CD14-positive monocyte (primary cell): Measurements from ENCODE around the gene PHGDH. TPM values are rescaled to one million over a fixed set of nuclear protein-coding genes. Genes with fewer than 3 reads are reported as not detected.

Source experiments
- DNase-seq, 3 donors: peaks; one replicate each; pipeline ENCODE4 v3.0.0-alpha.2; 2011 to 2022
- H2AFZ ChIP-seq: 2 replicates; pipeline ENCODE4 v1.6.0; 2012; ENCODE audit warnings: mild to moderate bottlenecking, low read depth, low read length, inconsistent platforms; ENCODE audit not compliant: insufficient read depth, poor library complexity, severe bottlenecking
- H3K27ac ChIP-seq, 2 donors: 1 replicate in 1 of 2; 2 replicates in 1 of 2; pipeline ENCODE4 v1.5.1; 2012 to 2013; ENCODE audit warnings: low read length in 2 of 2, control low read depth in 1 of 2, inconsistent platforms in 1 of 2, low read depth in 1 of 2, mild to moderate bottlenecking in 1 of 2
- H3K27me3 ChIP-seq, 2 donors: one replicate each; pipeline versions ENCODE4 v1.6.0 to v1.6.1; 2011 to 2013; ENCODE audit warnings: low read length in 2 of 2; ENCODE audit not compliant: control insufficient read depth in 2 of 2, insufficient read depth in 2 of 2
- H3K36me3 ChIP-seq, 2 donors: replicated peaks in 1 of 2; 1 replicate in 1 of 2; 2 replicates in 1 of 2; pipeline versions ENCODE4 v1.5.1 to v1.6.1; 2012 to 2013; ENCODE audit warnings: low read length in 2 of 2, control low read depth in 1 of 2, inconsistent platforms in 1 of 2, mild to moderate bottlenecking in 1 of 2; ENCODE audit not compliant: insufficient read depth in 2 of 2, control insufficient read depth in 1 of 2
- H3K4me1 ChIP-seq, 2 donors: 1 replicate in 1 of 2; 2 replicates in 1 of 2; pipeline versions ENCODE4 v1.5.1 to v1.6.1; 2012 to 2013; ENCODE audit warnings: low read length in 2 of 2, control low read depth in 1 of 2, inconsistent platforms in 1 of 2, mild to moderate bottlenecking in 1 of 2, moderate library complexity in 1 of 2; ENCODE audit not compliant: insufficient read depth in 2 of 2, control insufficient read depth in 1 of 2
- H3K4me2 ChIP-seq: replicated peaks from 2 replicates; pipeline ENCODE3; 2012; ENCODE audit warnings: low read length, moderate library complexity, mild to moderate bottlenecking; ENCODE audit not compliant: poor library complexity, severe bottlenecking; ENCODE audit errors: extremely low read depth
- H3K4me3 ChIP-seq, 3 experiments: fragments of 200-600 bp in 1 of 3; sonication (generic) in 1 of 3; replicated peaks in 1 of 3; 1 replicate in 2 of 3; 2 replicates in 1 of 3; pipeline ENCODE4 v1.5.1; 2011 to 2013; ENCODE audit warnings: low read length in 3 of 3, mild to moderate bottlenecking in 3 of 3, control low read depth in 2 of 3, low read depth in 2 of 3, inconsistent platforms in 1 of 3, moderate library complexity in 1 of 3
- H3K79me2 ChIP-seq: 2 replicates; pipeline ENCODE4 v1.6.0; 2012; ENCODE audit warnings: mild to moderate bottlenecking, control low read depth, inconsistent platforms, low read length, moderate library complexity; ENCODE audit not compliant: insufficient read depth
- H3K9ac ChIP-seq: 2 replicates; pipeline ENCODE4 v1.6.0; 2017; ENCODE audit warnings: low read length, mild to moderate bottlenecking; ENCODE audit not compliant: insufficient read depth, poor library complexity, severe bottlenecking
- H3K9me3 ChIP-seq, 2 donors: replicated peaks in 1 of 2; 1 replicate in 1 of 2; 2 replicates in 1 of 2; pipeline versions ENCODE4 v1.5.1 to v1.6.1; 2012 to 2013; ENCODE audit warnings: low read length in 2 of 2, control low read depth in 1 of 2; ENCODE audit not compliant: control insufficient read depth in 1 of 2, insufficient read depth in 1 of 2
- H4K20me1 ChIP-seq: 2 replicates; pipeline ENCODE4 v1.6.0; 2012; ENCODE audit warnings: mild to moderate bottlenecking, low read length, control low read depth, moderate library complexity; ENCODE audit not compliant: insufficient read depth
- H3K27ac Mint-ChIP-seq, 7 donors: one replicate each; pipeline ENCODE4 v1.8.0; 2020; ENCODE audit warnings: mild to moderate bottlenecking in 7 of 7, mixed read lengths in 7 of 7, moderate library complexity in 6 of 7, inconsistent platforms in 2 of 7
- H3K27me3 Mint-ChIP-seq, 3 donors: one replicate each; pipeline ENCODE4 v1.8.0; 2021 to 2022; ENCODE audit warnings: low read depth in 3 of 3, mild to moderate bottlenecking in 3 of 3, mixed read lengths in 3 of 3, moderate library complexity in 3 of 3, inconsistent platforms in 1 of 3
- H3K36me3 Mint-ChIP-seq, 2 donors: one replicate each; pipeline ENCODE4 v1.8.0; 2020; ENCODE audit warnings: mixed read lengths in 2 of 2, inconsistent platforms in 1 of 2, mild to moderate bottlenecking in 1 of 2
- H3K4me1 Mint-ChIP-seq: one replicate; pipeline ENCODE4 v1.8.0; 2020; ENCODE audit warnings: mild to moderate bottlenecking, mixed read lengths
- H3K4me3 Mint-ChIP-seq, 2 donors: one replicate each; pipeline ENCODE4 v1.8.0; 2020; ENCODE audit warnings: mild to moderate bottlenecking in 2 of 2, mixed read lengths in 2 of 2, moderate library complexity in 1 of 2
- H3K9me3 Mint-ChIP-seq, 7 donors: one replicate each; pipeline ENCODE4 v1.8.0; 2020 to 2022; ENCODE audit warnings: mixed read lengths in 7 of 7, mild to moderate bottlenecking in 6 of 7, moderate library complexity in 6 of 7, inconsistent platforms in 2 of 7
- CTCF ChIP-seq: fragments of 200-600 bp; IDR thresholded peaks from one replicate; pipeline ENCODE4 v1.8.0; 2022; ENCODE audit warnings: antibody characterized with exemption, mild to moderate bottlenecking
- WGBS: methylation state at CpG from one replicate; pipeline ENCODE4 v1.1.5; 2013; ENCODE audit warnings: missing lambda C conversion rate; ENCODE audit not compliant: insufficient coverage; 5-methylcytosine and 5-hydroxymethylcytosine counted together
- intact Hi-C, 2 donors: fragments of 100-400 bp; cut with micrococcal nuclease; formaldehyde crosslinking; loops; one replicate each; pipeline versions ENCODE4 v1.15.0 to v1.15.1; 2023
- polyA plus RNA-seq, 3 donors: library from polyadenylated mRNA; depleted of rRNA in 1 of 3; unstranded in 2 of 3; stranded (reverse) in 1 of 3; fragments of 300-500 nt in 2 of 3; fragments of >200 nt in 1 of 3; fragmentation: Illumina TruSeq in 2 of 3; gene quantifications; 1 replicate in 2 of 3; 2 replicates in 1 of 3; pipeline ENCODE4 v1.2.3, GENCODE V29; 2012 to 2021

Gene PHGDH
- polyA plus RNA-seq, 3 donors: 0.09 to 0.44 (median 0.20) TPM

GRCh38 chr1:119731741-119732430 is 20.2 kb downstream of the PHGDH start:
- WGBS: 100% methylated on average over 4 of the region's 6 CpGs
- H3K36me3 Mint-ChIP-seq: peaks cover 27 to 34% of the 10 kb centered on the region in 2 donors
- no peaks in the 10 kb centered on the region for H3K9me3 Mint-ChIP-seq

More at GRCh38 chr1:119731741-119732430, 20.2 kb downstream of the PHGDH start:
- H3K27me3 Mint-ChIP-seq: peaks cover 0 to 3% (median 2%) of the 10 kb centered on the region in 3 donors
- no peaks in the 10 kb centered on the region for H3K9me3 ChIP-seq
- H3K9ac ChIP-seq: no peak overlapping the region
- H3K27me3 ChIP-seq: no peaks in the 10 kb centered on the region
- H3K4me1 ChIP-seq: no peaks in the 10 kb centered on the region
- no peak overlapping the region for H3K27ac Mint-ChIP-seq
- H3K4me2 ChIP-seq: no peak overlapping the region
- no peak for DNase-seq
- intact Hi-C loops: no loop called here
- H3K27ac ChIP-seq: no peak overlapping the region
- H2AFZ ChIP-seq: no peak overlapping the region
- no peak for TF ChIP-seq CTCF
- H3K4me3 Mint-ChIP-seq: no peak overlapping the region
- H3K4me3 ChIP-seq: no peak overlapping the region
- peaks cover 7% of the 10 kb centered on the region for H3K4me1 Mint-ChIP-seq
- peaks cover 4 to 48% of the 10 kb centered on the region in 2 donors for H3K36me3 ChIP-seq
- no peaks in the 10 kb centered on the region for H4K20me1 ChIP-seq
- H3K79me2 ChIP-seq: no peaks in the 10 kb centered on the region
